GM12878 (cell line): Measurements from ENCODE around the gene TEKT1.

Experiments used
- EP300 ChIP-seq, 2 experiments: fragments of 150-350 bp in 1 of 2; IDR thresholded peaks; 2 replicates each; pipeline ENCODE4 v1.6.1; 2011 to 2012; ENCODE audit warnings: low read depth in 2 of 2, low read length in 2 of 2, borderline replicate concordance in 1 of 2, improper control_type of control experiment in 1 of 2, inconsistent platforms in 1 of 2; ENCODE audit not compliant: control insufficient read depth in 1 of 2
- IKZF1 ChIP-seq: fragments of 450-650 bp; conservative IDR thresholded peaks from 2 replicates; pipeline ENCODE4 v1.6.1; 2017; ENCODE audit warnings: antibody characterized with exemption, mild to moderate bottlenecking
- MTA2 ChIP-seq: fragments of 450-650 bp; IDR thresholded peaks from 2 replicates; pipeline ENCODE4 v1.6.1; 2016; ENCODE audit warnings: low read depth, mild to moderate bottlenecking, moderate library complexity
- POLR2A ChIP-seq: IDR thresholded peaks from 2 replicates; pipeline ENCODE4 v1.6.1; 2011; ENCODE audit warnings: low read depth, mild to moderate bottlenecking, low read length
- SMAD5 ChIP-seq: IDR thresholded peaks from 2 replicates; pipeline ENCODE4 v1.6.1; 2016; ENCODE audit warnings: antibody characterized with exemption, low read depth
- TF ChIP-seq, protein P1 (sequence below), 3 experiments: IDR thresholded peaks in 2 of 3; conservative IDR thresholded peaks in 1 of 3; 2 replicates each; pipeline ENCODE4 v1.5.1; 2011; ENCODE audit warnings: low read depth in 3 of 3, low read length in 3 of 3, mild to moderate bottlenecking in 3 of 3, control low read depth in 2 of 3, moderate library complexity in 2 of 3, inconsistent platforms in 1 of 3, mixed read lengths in 1 of 3; ENCODE audit not compliant: control insufficient read depth in 2 of 3, insufficient read depth in 1 of 3; ENCODE audit errors: extremely low read depth in 1 of 3

DNA sequence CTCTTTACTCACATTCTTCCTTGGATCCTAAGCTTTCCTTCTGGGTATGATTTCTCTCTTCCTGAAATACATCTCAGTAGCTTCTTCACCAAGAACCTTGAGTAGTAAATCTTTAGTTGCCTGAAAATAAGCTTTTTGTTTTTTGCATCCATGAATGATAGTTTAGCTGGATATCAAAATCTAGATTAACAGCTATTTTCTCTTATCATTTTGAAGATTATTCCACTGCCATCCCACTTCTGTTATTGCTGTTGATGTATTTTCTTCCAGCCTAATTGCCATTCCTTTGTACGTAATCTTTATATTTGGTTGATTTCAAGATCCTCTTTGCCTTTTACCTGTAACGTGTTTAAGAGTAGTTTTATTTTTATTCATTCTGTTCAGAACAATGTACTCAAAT, 63.1 kb downstream of the TEKT1 start:
- TF ChIP-seq SMAD5: no peak
- TF ChIP-seq, protein P1, sequence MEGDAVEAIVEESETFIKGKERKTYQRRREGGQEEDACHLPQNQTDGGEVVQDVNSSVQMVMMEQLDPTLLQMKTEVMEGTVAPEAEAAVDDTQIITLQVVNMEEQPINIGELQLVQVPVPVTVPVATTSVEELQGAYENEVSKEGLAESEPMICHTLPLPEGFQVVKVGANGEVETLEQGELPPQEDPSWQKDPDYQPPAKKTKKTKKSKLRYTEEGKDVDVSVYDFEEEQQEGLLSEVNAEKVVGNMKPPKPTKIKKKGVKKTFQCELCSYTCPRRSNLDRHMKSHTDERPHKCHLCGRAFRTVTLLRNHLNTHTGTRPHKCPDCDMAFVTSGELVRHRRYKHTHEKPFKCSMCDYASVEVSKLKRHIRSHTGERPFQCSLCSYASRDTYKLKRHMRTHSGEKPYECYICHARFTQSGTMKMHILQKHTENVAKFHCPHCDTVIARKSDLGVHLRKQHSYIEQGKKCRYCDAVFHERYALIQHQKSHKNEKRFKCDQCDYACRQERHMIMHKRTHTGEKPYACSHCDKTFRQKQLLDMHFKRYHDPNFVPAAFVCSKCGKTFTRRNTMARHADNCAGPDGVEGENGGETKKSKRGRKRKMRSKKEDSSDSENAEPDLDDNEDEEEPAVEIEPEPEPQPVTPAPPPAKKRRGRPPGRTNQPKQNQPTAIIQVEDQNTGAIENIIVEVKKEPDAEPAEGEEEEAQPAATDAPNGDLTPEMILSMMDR (IDR thresholded peaks at IDR 0.05 in 2 of 3, conservative IDR thresholded peaks at IDR 0.05 in 1 of 3; ENCODE audit: control insufficient read depth in 2 of 3, extremely low read depth in 1 of 3, insufficient read depth in 1 of 3, low read depth in 3 of 3, low read length in 3 of 3): no peak
- TF ChIP-seq MTA2: no peak
- TF ChIP-seq EP300 (IDR thresholded peaks at IDR 0.05; ENCODE audit: borderline replicate concordance in 1 of 2, control insufficient read depth in 1 of 2, low read depth in 2 of 2, low read length in 2 of 2): no peak
- no peak for TF ChIP-seq POLR2A
- TF ChIP-seq IKZF1: no peak
